Esophagus muscularis mucosa (tissue), 4 donors: ENCODE measurements around the gene SCGB1C1. TPM values are rescaled to one million over a fixed set of nuclear protein-coding genes. Genes with fewer than 3 reads are reported as not detected.

Experiments
- DNase-seq: peaks from one replicate; pipeline ENCODE4 v3.0.0-alpha.2; 2017; ENCODE audit errors: extremely low spot score
- H3K27ac ChIP-seq, 4 donors: fragments of 200-600 bp; sonication (generic); replicated peaks in 1 of 4; 1 replicate in 3 of 4; 2 replicates in 1 of 4; pipeline ENCODE4 v1.5.1; 2016 to 2019; ENCODE audit warnings: mild to moderate bottlenecking in 1 of 4
- H3K27me3 ChIP-seq, 4 donors: fragments of 200-600 bp; sonication (generic); one replicate each; pipeline versions ENCODE4 v1.5.1 to v1.6.0; 2016 to 2019
- H3K36me3 ChIP-seq, 4 donors: fragments of 200-600 bp; sonication (generic); one replicate each; pipeline ENCODE4 v1.5.1; 2016 to 2019
- H3K4me1 ChIP-seq, 4 donors: fragments of 200-600 bp; sonication (generic); one replicate each; pipeline ENCODE4 v1.5.1; 2016 to 2019
- H3K4me3 ChIP-seq, 4 donors: fragments of 200-600 bp; sonication (generic); 1 replicate in 2 of 4; 2 replicates in 2 of 4; pipeline ENCODE4 v1.5.1; 2016 to 2019; ENCODE audit warnings: mild to moderate bottlenecking in 4 of 4, moderate library complexity in 1 of 4
- H3K9me3 ChIP-seq, 4 donors: fragments of 200-600 bp; sonication (generic); 1 replicate in 3 of 4; 2 replicates in 1 of 4; pipeline ENCODE4 v1.5.1; 2016 to 2019
- CTCF ChIP-seq, 3 experiments: fragments of 200-600 bp in 2 of 3; fragments of 450-650 bp in 1 of 3; sonication (generic) in 2 of 3; IDR thresholded peaks; one replicate each; pipeline ENCODE4 v1.5.1; 2017 to 2019; ENCODE audit warnings: antibody characterized with exemption in 3 of 3, mild to moderate bottlenecking in 2 of 3, moderate library complexity in 1 of 3
- EP300 ChIP-seq: sonication (generic); formaldehyde crosslinking; IDR thresholded peaks from one replicate; pipeline ENCODE4 v1.6.1; 2017; ENCODE audit warnings: antibody characterized with exemption
- POLR2A ChIP-seq: fragments of 450-650 bp; IDR thresholded peaks from one replicate; pipeline ENCODE4 v1.6.1; 2017; ENCODE audit warnings: antibody characterized with exemption, moderate library complexity, mild to moderate bottlenecking, low read depth
- POLR2AphosphoS5 ChIP-seq, 2 donors: sonication (generic); formaldehyde crosslinking; IDR thresholded peaks; one replicate each; pipeline ENCODE4 v1.6.1; 2017; ENCODE audit warnings: antibody characterized with exemption in 2 of 2
- WGBS: methylation state at CpG from one replicate; pipeline ENCODE4 v1.1.5; 2018; 5-methylcytosine and 5-hydroxymethylcytosine counted together
- intact Hi-C: fragments of 100-400 bp; cut with DNase I; formaldehyde crosslinking; loops from one replicate; pipeline ENCODE4 v1.15.1; 2023
- total RNA-seq, 4 donors: library from RNA; depleted of rRNA; stranded (reverse); fragments of >200 nt; gene quantifications; one replicate each; pipeline versions ENCODE4 v1.1.0 to v1.2.1, GENCODE V29; 2016

Gene SCGB1C1
- total RNA-seq, 4 donors from 2014 or later, result not detected

- Histone ChIP-seq H3K27me3 (no peaks in the 10 kb centered on the region), H3K4me3 (no peak overlapping the region), H3K4me1 (peaks cover 5 to 26% (median 25%) of the 10 kb centered on the region in 4 donors), H3K27ac (no peak overlapping the region), H3K36me3 (peaks cover 13 to 58% (median 51%) of the 10 kb centered on the region in 4 donors), H3K9me3 (no peaks in the 10 kb centered on the region)
- no peak for DNase-seq
- TF ChIP-seq EP300 (no peak), POLR2AphosphoS5 (IDR thresholded peaks at IDR 0.05) (no peak), CTCF (IDR thresholded peaks at IDR 0.05) (no peak), POLR2A (no peak)
- intact Hi-C loops, result loop anchor here (10.0 kb wide), 1 partner anchor 164 kb away; the partner anchor contains the start of gene B4GALNT4
- WGBS, result 93% methylated on average over 1 of the region's 13 CpGs
Observed at GRCh38 chr11:200224-201003, 7.5 kb downstream of the SCGB1C1 start.

GRCh38 chr11:201966-202365 lies 9.1 kb downstream of the SCGB1C1 start:
- peaks cover 16 to 40% (median 37%) of the 10 kb centered on the region in 4 donors for H3K4me1 ChIP-seq
- no peaks in the 10 kb centered on the region for H3K27me3 ChIP-seq
- H3K9me3 ChIP-seq, result no peaks in the 10 kb centered on the region
- peaks cover 13 to 64% (median 53%) of the 10 kb centered on the region in 4 donors for H3K36me3 ChIP-seq
- intact Hi-C loops, result loop anchor here (10.0 kb wide), 1 partner anchor 163 kb away; the partner anchor contains the start of gene B4GALNT4
- no peak overlapping the region for H3K27ac ChIP-seq
- TF ChIP-seq EP300, result no peak
- no peak for TF ChIP-seq POLR2AphosphoS5 (IDR thresholded peaks at IDR 0.05)
- no peak for DNase-seq
- 82% methylated on average over 15 of the region's 15 CpGs for WGBS
- no peak overlapping the region for H3K4me3 ChIP-seq

- H3K36me3 ChIP-seq, result peaks cover 13 to 64% (median 53%) of the 10 kb centered on the region in 4 donors
- 74% methylated on average over 8 of the region's 8 CpGs for WGBS
- H3K27ac ChIP-seq, result no peak overlapping the region
- TF ChIP-seq CTCF (IDR thresholded peaks at IDR 0.05), result no peak
- TF ChIP-seq EP300, result no peak
- no peak for TF ChIP-seq POLR2AphosphoS5 (IDR thresholded peaks at IDR 0.05)
- TF ChIP-seq POLR2A, result no peak
- no peaks in the 10 kb centered on the region for H3K27me3 ChIP-seq
- no peak for DNase-seq
- H3K4me3 ChIP-seq, result no peak overlapping the region
- H3K9me3 ChIP-seq, result no peaks in the 10 kb centered on the region
- H3K4me1 ChIP-seq, result peaks cover 16 to 40% (median 37%) of the 10 kb centered on the region in 4 donors
- intact Hi-C loops, result loop anchor here (10.0 kb wide), 1 partner anchor 162 kb away; the partner anchor contains the start of gene B4GALNT4
Observed at GRCh38 chr11:202490-202889, 9.6 kb downstream of the SCGB1C1 start.

GRCh38 chr11:203056-203944 lies 10.4 kb downstream of the SCGB1C1 start:
- H3K9me3 ChIP-seq, result no peaks in the 10 kb centered on the region
- intact Hi-C loops, result loop anchor here (10.0 kb wide), 1 partner anchor 162 kb away; the partner anchor contains the start of gene B4GALNT4
- H3K36me3 ChIP-seq, result peaks cover 13 to 64% (median 53%) of the 10 kb centered on the region in 4 donors
- H3K4me1 ChIP-seq, result peaks cover 16 to 40% (median 37%) of the 10 kb centered on the region in 4 donors
- H3K27me3 ChIP-seq, result no peaks in the 10 kb centered on the region
- 87% methylated on average over 7 of the region's 7 CpGs for WGBS
- no peak overlapping the region for H3K4me3 ChIP-seq
- H3K27ac ChIP-seq, result no peak overlapping the region
- no peak for DNase-seq
- TF ChIP-seq EP300 (no peak), POLR2A (no peak), CTCF (IDR thresholded peaks at IDR 0.05) (no peak), POLR2AphosphoS5 (IDR thresholded peaks at IDR 0.05) (no peak)
